BJ (cell line): Measurements from ENCODE around the gene CPNE4. TPM values are rescaled to one million over a fixed set of nuclear protein-coding genes. Genes with fewer than 3 reads are reported as not detected.

Experiments used
- CTCF ChIA-PET: fragments of 350-600 bp; formaldehyde crosslinking; extraction: SDS; loops from one replicate; lab custom pipeline; 2021; ENCODE audit warnings: antibody characterized with exemption, inconsistent platforms; lab: Yijun Ruan, JAX
- POLR2A ChIA-PET: fragments of 300-600 bp; sonication (Branson Sonifier 250); formaldehyde crosslinking; extraction: SDS; loops from one replicate; lab custom pipeline; 2021; ENCODE audit warnings: antibody characterized with exemption; lab: Charles Lee
- DNase-seq: peaks from one replicate; pipeline ENCODE4 v3.0.0-alpha.2; 2011; ENCODE audit warnings: low read depth
- H3K27me3 ChIP-seq: 2 replicates; pipeline ENCODE4 v1.6.0; 2011; ENCODE audit warnings: low read length; ENCODE audit not compliant: control insufficient read depth, insufficient read depth
- H3K36me3 ChIP-seq: 2 replicates; pipeline ENCODE4 v1.5.1; 2011; ENCODE audit warnings: low read length; ENCODE audit not compliant: control insufficient read depth, insufficient read depth
- H3K4me3 ChIP-seq: 2 replicates; pipeline ENCODE4 v1.5.1; 2011; ENCODE audit warnings: low read depth, mild to moderate bottlenecking, control low read depth, low read length
- polyA plus RNA-seq: library from polyadenylated mRNA; depleted of rRNA; stranded (reverse); fragments of >200 nt; gene quantifications from 2 replicates; pipeline ENCODE4 v1.2.3, GENCODE V29; 2011
- TF ChIP-seq, protein P1 (sequence below): IDR thresholded peaks from 2 replicates; pipeline ENCODE4 v1.5.1; 2011; ENCODE audit warnings: low read depth, mild to moderate bottlenecking, control low read depth, inconsistent platforms, low read length, moderate library complexity; ENCODE audit not compliant: insufficient read depth

CPNE4 gene
- polyA plus RNA-seq, 1 experiment = not detected

DNA sequence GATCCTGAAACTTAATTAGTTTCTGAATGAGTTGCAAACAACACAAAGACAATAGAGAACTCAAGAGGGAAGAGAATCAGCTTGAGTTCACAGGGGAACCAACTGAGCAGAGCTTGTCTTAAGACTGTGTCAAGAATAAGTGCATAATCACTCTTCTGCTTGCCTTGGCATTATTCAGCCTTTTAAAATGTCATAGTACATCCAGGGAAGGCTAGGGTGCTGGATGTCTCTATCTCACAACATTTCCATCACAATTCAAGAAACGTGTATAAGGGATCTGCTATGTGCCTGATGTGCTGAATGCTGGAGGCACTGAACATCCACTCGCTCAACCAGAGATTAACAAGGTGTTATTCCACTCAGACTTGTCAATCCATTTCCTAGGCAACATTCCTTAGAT is 122.6 kb downstream of the CPNE4 start:
- POLR2A ChIA-PET = no interaction called here
- TF ChIP-seq, protein P1, sequence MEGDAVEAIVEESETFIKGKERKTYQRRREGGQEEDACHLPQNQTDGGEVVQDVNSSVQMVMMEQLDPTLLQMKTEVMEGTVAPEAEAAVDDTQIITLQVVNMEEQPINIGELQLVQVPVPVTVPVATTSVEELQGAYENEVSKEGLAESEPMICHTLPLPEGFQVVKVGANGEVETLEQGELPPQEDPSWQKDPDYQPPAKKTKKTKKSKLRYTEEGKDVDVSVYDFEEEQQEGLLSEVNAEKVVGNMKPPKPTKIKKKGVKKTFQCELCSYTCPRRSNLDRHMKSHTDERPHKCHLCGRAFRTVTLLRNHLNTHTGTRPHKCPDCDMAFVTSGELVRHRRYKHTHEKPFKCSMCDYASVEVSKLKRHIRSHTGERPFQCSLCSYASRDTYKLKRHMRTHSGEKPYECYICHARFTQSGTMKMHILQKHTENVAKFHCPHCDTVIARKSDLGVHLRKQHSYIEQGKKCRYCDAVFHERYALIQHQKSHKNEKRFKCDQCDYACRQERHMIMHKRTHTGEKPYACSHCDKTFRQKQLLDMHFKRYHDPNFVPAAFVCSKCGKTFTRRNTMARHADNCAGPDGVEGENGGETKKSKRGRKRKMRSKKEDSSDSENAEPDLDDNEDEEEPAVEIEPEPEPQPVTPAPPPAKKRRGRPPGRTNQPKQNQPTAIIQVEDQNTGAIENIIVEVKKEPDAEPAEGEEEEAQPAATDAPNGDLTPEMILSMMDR = no peak

DNA sequence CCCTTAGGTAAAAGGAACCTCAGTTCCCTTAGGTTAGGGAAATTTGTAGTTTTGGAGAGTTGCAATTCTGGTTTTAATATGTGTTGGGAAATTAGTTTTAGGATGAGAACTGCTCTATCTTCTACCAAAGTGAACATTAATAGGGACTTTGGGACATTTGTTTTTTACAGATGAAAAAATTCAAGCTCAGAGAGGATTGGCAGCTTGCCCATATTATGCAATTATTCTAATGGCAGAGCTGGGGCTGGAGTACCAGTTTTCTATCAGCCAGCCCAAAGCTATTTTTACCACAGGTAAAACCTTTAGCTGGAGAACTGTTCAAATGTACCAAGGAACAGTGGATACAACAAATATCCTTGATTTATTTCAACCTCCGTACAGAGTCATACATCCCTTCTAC is 127.0 kb downstream of the CPNE4 start:
- ChIA-PET CTCF (interaction anchor here (1.1 kb wide), 1 partner anchor 24 kb away, joined by 3 read pairs; no protein-coding TSS in a partner anchor), POLR2A (no interaction called here)
- no peaks in the 10 kb centered on the region for H3K36me3 ChIP-seq
- TF ChIP-seq, protein P1 = no peak
- no peak overlapping the region for H3K4me3 ChIP-seq
- DNase-seq = no peak
- no peaks in the 10 kb centered on the region for H3K27me3 ChIP-seq

More for the DNA sequence above, 122.6 kb downstream of the CPNE4 start:
- no peak for DNase-seq
- Histone ChIP-seq H3K36me3 (no peaks in the 10 kb centered on the region), H3K27me3 (0 out of 2 replicates have a peak, but pooled peaks cover 2% of the 10 kb centered on the region), H3K4me3 (no peak overlapping the region)
- CTCF ChIA-PET = interaction anchor here (0.5 to 1.5 kb wide), 2 partner anchors 88 to 117 kb away, joined by 3 to 6 read pairs; no protein-coding TSS in a partner anchor

DNA sequence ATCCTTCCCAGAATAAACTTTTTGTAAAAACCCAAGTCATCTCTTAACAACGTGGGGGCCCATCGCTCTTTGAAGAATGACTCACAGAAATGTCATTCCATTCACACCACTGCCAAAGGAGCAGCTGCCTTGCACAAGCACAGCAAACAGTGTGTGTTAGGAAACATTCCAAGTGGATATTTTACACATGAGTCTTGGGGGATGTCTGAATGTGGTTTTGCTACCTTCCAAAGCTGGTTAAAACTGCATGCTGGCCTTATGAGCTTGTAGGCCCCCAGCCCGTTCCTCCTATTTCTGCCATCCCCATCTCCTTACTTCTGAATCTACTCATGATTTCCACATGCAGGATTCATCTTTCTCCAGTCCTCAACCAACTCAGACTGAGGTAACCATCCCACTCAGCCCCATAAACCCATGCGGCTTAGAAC is 130.8 kb downstream of the CPNE4 start:
- DNase-seq = peak; percentile 69
- H3K36me3 ChIP-seq = no peaks in the 10 kb centered on the region
- TF ChIP-seq, protein P1 = no peak
- POLR2A ChIA-PET = no interaction called here
- H3K4me3 ChIP-seq = no peak overlapping the region
- H3K27me3 ChIP-seq = no peaks in the 10 kb centered on the region
- CTCF ChIA-PET = interaction anchor here (0.8 to 1.6 kb wide), 4 partner anchors 11 to 105 kb away, joined by 3 to 6 read pairs (median 5); no protein-coding TSS in a partner anchor

DNA sequence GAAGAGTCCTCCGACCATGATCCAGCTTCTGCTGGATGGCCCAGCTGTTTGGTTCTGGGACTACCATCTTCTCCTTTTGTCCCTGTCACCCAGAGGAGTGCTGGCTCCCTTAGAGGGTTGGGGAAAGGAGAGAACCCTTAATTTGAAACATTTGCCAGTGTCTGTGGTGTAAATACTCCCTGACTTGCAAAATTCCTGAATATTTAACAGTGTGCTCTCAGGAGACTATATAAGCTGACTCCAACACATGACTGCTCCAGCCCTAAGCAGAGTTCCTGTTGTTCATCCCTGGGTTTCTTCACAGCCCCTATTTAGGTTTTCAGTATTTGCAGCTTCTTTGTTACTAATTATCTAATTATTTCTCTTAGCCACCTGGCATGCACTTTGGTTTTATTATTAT is 133.1 kb downstream of the CPNE4 start:
- no peaks in the 10 kb centered on the region for H3K36me3 ChIP-seq
- ChIA-PET POLR2A (no interaction called here), CTCF (no interaction called here)
- no peak for DNase-seq
- TF ChIP-seq, protein P1 = no peak
- no peak overlapping the region for H3K4me3 ChIP-seq
- no peaks in the 10 kb centered on the region for H3K27me3 ChIP-seq

DNA sequence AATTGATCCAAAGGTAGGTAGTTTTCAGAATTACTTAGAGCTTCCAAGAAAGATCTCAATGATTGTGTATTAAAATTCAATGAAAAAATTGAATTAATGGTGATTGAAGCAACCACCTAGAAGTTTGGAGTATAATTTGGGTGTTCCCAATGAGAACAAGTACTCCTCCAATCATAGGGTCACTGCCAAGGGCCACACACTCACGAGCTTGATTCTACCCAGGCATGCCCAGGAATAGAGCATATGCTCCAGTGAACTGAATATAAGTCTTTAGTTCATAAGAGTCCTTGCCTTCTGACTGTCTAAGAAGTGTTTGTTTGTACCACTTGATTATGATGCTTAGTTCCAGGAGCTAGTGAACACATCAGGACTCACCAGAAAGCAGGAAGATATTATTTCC is 133.9 kb downstream of the CPNE4 start:
- CTCF ChIA-PET = no interaction called here
- Histone ChIP-seq H3K4me3 (no peak overlapping the region), H3K36me3 (no peaks in the 10 kb centered on the region), H3K27me3 (no peaks in the 10 kb centered on the region)
- DNase-seq = no peak
- TF ChIP-seq, protein P1 = no peak
- POLR2A ChIA-PET = no interaction called here
